Urothelium cell line (cell line): ENCODE data around the gene KLHL33.

ENCODE experiments used
- DNase-seq: peaks from one replicate; pipeline ENCODE4 v3.0.0; 2011; ENCODE audit warnings: low spot score, mixed read lengths
- FAIRE-seq: peaks from 2 replicates; lab custom pipeline; 2011; peaks lifted over from hg19 to GRCh38; lab: Jason Lieb, UNC

Gene KLHL33, protein sequence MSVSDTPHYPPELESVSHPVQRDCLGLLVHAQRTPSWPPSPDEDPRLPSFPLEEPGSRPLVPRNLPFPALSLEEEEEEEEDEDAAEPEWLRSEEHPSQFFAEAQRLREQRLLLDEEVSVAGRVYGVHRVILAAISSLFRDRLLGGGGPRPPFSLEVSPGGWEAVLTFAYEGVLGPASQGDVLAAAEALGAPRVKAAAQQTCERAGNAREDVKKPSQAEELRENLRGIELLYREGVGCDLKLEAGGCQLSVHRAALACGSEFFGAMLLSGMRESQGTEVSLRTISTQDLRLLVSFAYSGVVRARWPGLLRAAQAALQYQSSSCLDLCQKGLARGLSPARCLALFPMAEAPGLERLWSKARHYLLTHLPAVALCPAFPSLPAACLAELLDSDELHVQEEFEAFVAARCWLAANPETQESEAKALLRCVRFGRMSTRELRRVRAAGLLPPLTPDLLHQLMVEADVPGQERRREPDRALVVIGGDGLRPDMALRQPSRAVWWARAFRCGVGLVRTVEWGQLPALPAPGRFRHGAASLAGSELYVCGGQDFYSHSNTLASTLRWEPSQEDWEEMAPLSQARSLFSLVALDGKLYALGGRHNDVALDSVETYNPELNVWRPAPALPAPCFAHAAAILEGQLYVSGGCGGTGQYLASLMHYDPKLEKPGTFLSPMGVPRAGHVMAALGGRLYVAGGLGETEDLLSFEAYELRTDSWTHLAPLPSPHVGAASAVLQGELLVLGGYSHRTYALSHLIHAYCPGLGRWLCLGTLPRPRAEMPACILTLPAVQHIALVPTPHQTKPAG

DNA sequence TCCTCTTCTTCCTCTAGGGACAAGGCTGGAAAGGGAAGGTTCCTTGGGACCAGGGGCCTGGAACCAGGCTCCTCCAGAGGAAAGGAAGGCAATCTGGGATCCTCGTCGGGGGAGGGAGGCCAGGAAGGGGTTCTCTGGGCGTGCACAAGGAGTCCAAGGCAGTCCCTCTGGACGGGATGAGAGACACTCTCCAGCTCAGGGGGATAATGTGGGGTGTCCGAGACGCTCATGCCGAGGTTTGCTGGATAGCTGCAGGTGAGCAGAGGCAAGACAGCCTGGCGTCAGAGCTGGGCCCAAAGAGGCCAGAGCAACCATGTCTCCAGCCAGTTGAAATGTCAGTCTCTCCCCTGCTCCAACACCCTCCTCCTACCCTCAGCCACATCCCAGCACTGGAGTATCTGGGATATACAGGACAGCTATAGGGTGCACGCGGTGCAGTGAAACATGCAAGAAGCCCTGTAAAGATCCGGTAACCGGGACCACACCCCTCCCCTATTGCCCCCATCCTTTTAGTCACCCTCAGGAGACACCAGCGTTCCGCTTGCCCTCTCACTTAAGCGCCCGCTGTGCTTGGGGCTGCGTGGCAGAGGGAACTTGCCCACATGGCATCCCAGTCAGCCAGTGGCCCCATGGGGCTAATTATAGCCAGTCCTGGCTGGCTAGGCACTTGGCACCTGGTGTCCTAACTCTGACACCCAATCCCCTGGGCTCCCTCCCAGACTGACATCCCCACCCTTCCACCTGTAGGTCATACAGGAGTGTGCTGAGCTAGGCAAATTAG, at the start of gene KLHL33:
KLHL33 (minus strand) TSS at position 585 of the 781 bp plus-strand sequence; CDS start at position 230, 355 bp downstream.
- FAIRE-seq: no peak
- DNase-seq: no peak

- FAIRE-seq (no peak), DNase-seq (no peak)
These were observed 46.4 kb upstream of the KLHL33 start for GRCh38 chr14:20482382-20482781.

- DNase-seq (no peak), FAIRE-seq (no peak)
These were observed 42.9 kb upstream of the KLHL33 start for GRCh38 chr14:20478894-20479293.

GRCh38 chr14:20477211-20477876, 41.4 kb upstream of the KLHL33 start:
- no peak for DNase-seq
- FAIRE-seq: no peak

- no peak for DNase-seq
- no peak for FAIRE-seq
These were observed 40.8 kb upstream of the KLHL33 start for GRCh38 chr14:20476776-20477175.

GRCh38 chr14:20472536-20473169, 36.7 kb upstream of the KLHL33 start:
- FAIRE-seq (no peak), DNase-seq (no peak)

DNA sequence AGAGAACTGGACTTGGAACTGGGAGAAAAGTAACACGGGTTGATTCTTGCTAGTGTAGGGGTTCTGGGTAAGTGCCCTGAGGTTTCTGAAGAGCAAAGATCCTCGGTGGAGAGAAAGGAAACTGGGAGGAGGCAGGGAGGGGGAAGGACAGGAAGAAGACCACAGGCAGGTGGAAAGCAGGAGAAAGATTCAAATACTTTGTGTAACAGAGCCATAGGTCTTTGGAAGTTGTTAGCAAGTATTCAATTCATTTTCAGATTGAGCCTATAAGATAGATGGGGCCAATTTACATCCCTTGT, 34.6 kb upstream of the KLHL33 start:
- DNase-seq (peak; percentile 29), FAIRE-seq (no peak)

DNA sequence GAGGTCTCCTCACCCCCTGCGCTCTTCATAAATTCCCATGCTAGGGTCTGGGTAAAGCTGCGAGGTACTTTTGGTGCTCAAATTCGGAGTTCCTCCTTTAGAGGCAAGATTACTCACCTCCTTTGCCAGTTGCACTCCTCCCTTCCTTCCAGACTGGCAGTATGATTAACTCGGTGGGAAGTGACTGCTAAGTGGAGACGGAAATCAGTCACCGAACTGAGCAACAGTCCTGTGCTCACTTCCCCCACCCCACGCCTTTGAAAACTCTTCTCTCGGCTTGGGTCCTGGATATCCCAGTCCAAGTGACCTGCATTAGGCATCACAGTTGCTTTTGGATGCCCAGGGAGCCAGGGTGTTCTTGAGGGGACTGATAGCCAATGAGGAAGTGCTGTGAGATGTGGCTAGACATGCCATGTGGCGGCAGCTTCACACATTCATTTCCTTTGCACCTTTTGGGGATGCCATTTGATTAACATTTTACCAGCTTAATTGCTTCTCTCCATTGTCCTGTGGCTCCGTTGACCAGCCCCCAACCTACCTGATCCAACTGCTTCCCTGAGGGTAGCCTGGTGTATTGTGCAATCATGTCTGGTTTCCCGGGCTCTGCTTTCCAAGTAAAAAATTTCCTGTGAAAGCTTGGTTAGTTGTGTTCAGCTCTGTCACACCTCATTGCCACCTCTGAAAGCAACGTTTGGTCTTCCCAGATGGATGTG, 34.1 kb upstream of the KLHL33 start:
- FAIRE-seq: no peak
- DNase-seq: peak; percentile 72

- FAIRE-seq: peak; percentile 86
- DNase-seq: peak; percentile 98
These were observed 33.4 kb upstream of the KLHL33 start, which contains the start of gene PNP for GRCh38 chr14:20469242-20469889. Gene PNP, plus strand, starts transcription at chr14:20469406. Its CDS starts 119 bp downstream, at chr14:20469525.

DNA sequence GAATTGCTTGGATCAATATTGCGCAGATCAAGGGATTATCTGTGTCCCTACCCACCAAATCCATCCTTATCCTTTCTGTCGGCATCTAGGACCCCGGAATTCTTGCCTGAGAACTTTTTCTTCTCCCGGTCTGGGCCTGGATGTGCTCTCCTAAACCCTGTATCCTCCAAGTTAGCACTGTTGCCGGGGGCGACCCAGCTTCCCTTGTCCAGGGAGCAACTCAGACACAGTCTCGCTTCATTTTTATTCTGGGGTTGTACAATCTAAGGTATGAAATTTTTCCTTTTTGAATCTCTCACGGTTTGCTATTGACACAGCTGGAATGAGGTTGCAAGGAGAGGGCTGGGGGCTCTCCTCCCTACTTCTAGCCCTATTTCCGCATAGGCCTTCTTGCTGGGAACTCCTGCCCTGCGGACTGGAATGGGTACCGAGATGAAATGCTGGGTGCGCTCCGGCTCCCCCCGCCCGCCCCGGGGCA, 32.8 kb upstream of the KLHL33 start:
- DNase-seq (peak; percentile 19), FAIRE-seq (no peak)

- FAIRE-seq: peak; percentile 98
These were observed 25.5 kb upstream of the KLHL33 start, which contains the start of gene PIP4P1 for GRCh38 chr14:20461225-20462141. Gene PIP4P1, minus strand, starts transcription at chr14:20461434. Its CDS starts 109 bp downstream, at chr14:20461325.

GRCh38 chr14:20460458-20461224, 24.7 kb upstream of the KLHL33 start:
- FAIRE-seq (no peak), DNase-seq (peak; percentile 29)

More at GRCh38 chr14:20461225-20462141, 25.5 kb upstream of the KLHL33 start, which contains the start of gene PIP4P1:
- peak; percentile 97 for DNase-seq

- DNase-seq: no peak
- no peak for FAIRE-seq
These were observed 22.2 kb upstream of the KLHL33 start for GRCh38 chr14:20458031-20458789.

DNA sequence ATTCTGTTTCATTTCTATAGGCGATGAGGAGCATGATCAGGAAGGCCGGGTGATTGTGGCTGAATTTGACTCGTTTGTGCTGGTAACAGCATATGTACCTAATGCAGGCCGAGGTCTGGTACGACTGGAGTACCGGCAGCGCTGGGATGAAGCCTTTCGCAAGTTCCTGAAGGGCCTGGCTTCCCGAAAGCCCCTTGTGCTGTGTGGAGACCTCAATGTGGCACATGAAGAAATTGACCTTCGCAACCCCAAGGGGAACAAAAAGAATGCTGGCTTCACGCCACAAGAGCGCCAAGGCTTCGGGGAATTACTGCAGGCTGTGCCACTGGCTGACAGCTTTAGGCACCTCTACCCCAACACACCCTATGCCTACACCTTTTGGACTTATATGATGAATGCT, 21.0 kb upstream of the KLHL33 start:
- DNase-seq (no peak), FAIRE-seq (no peak)

- FAIRE-seq (no peak), DNase-seq (peak; percentile 66)
These were observed 19.7 kb upstream of the KLHL33 start for GRCh38 chr14:20455355-20456300.
